ENCODE results near the gene ME3.
A peak's percentile ranks its signal among the peaks of the same experiment; 100 is the strongest.

ME3 gene

GRCh38 chr11:86672007-86672621 lies at the start of gene ME3:
Gene ME3 (minus strand): TSS chr11:86672616.
- intact Hi-C loops (cut with DNase I; ENCODE audit: low total_unique reads) = loop anchor here (10.0 kb wide), 1 partner anchor 73 kb away; no protein-coding TSS in a partner anchor
- no peaks in the 10 kb centered on the region for H3K27me3 ChIP-seq
- no peaks in the 10 kb centered on the region for H3K9me3 ChIP-seq
- H3K27ac ChIP-seq = peak within 1 kb of the TSS; percentile 98 to 100
- DNase-seq = peak; percentile 72 to 83
- H3K4me1 ChIP-seq = peaks cover 0 to 67% (median 45%) of the 10 kb centered on the region in 4 donors
- H3K36me3 ChIP-seq = no peaks in the 10 kb centered on the region
- TF ChIP-seq CTCF (IDR thresholded peaks at IDR 0.05) = no peak
- H3K4me3 ChIP-seq = peak within 1 kb of the TSS; percentile 87 to 93

- H3K36me3 ChIP-seq = no peaks in the 10 kb centered on the region
- intact Hi-C loops (cut with DNase I; ENCODE audit: low total_unique reads) = no loop called here
- H3K4me1 ChIP-seq = peaks cover 0 to 6% (median 0%) of the 10 kb centered on the region in 4 donors
- no peaks in the 10 kb centered on the region for H3K9me3 ChIP-seq
- H3K4me3 ChIP-seq = no peak overlapping the region
- TF ChIP-seq CTCF (IDR thresholded peaks at IDR 0.05) = no peak
- H3K27me3 ChIP-seq = no peaks in the 10 kb centered on the region
- peak overlapping the region; percentile 20 to 39 for H3K27ac ChIP-seq
- no peak for DNase-seq
These were observed 49.6 kb upstream of the ME3 start for GRCh38 chr11:86722006-86722405.

- Histone ChIP-seq H3K36me3 (no peaks in the 10 kb centered on the region), H3K9me3 (no peaks in the 10 kb centered on the region), H3K4me3 (no peak overlapping the region), H3K27ac (no peak overlapping the region), H3K4me1 (peaks cover 0 to 6% (median 0%) of the 10 kb centered on the region in 4 donors), H3K27me3 (no peaks in the 10 kb centered on the region)
- no peak for TF ChIP-seq CTCF (IDR thresholded peaks at IDR 0.05)
- no peak for DNase-seq
- intact Hi-C loops (cut with DNase I; ENCODE audit: low total_unique reads) = no loop called here
These were observed 48.1 kb upstream of the ME3 start for GRCh38 chr11:86720546-86720945.

GRCh38 chr11:86719781-86720463 lies 47.5 kb upstream of the ME3 start:
- H3K4me1 ChIP-seq = peaks cover 0 to 6% (median 0%) of the 10 kb centered on the region in 4 donors
- no peaks in the 10 kb centered on the region for H3K9me3 ChIP-seq
- no peaks in the 10 kb centered on the region for H3K36me3 ChIP-seq
- no peak for DNase-seq
- no peak overlapping the region for H3K27ac ChIP-seq
- intact Hi-C loops (cut with DNase I; ENCODE audit: low total_unique reads) = no loop called here
- no peak overlapping the region for H3K4me3 ChIP-seq
- TF ChIP-seq CTCF (IDR thresholded peaks at IDR 0.05) = no peak
- no peaks in the 10 kb centered on the region for H3K27me3 ChIP-seq

- intact Hi-C loops (cut with DNase I; ENCODE audit: low total_unique reads) = no loop called here
- DNase-seq = no peak
- Histone ChIP-seq H3K4me1 (peaks cover 0 to 6% (median 0%) of the 10 kb centered on the region in 4 donors), H3K36me3 (no peaks in the 10 kb centered on the region), H3K27ac (no peak overlapping the region), H3K27me3 (no peaks in the 10 kb centered on the region), H3K4me3 (no peak overlapping the region), H3K9me3 (no peaks in the 10 kb centered on the region)
- TF ChIP-seq CTCF (IDR thresholded peaks at IDR 0.05) = no peak
These were observed 46.6 kb upstream of the ME3 start for GRCh38 chr11:86718999-86719398.
